Measurements from ENCODE around the gene ARAP2. TPM values are rescaled to one million over a fixed set of nuclear protein-coding genes. Genes with fewer than 3 reads are reported as not detected.
A peak's percentile ranks its signal among the peaks of the same experiment; 100 is the strongest.

ARAP2 gene
- total RNA-seq, 1 experiment from 2014 or later, result 12.5 TPM

DNA sequence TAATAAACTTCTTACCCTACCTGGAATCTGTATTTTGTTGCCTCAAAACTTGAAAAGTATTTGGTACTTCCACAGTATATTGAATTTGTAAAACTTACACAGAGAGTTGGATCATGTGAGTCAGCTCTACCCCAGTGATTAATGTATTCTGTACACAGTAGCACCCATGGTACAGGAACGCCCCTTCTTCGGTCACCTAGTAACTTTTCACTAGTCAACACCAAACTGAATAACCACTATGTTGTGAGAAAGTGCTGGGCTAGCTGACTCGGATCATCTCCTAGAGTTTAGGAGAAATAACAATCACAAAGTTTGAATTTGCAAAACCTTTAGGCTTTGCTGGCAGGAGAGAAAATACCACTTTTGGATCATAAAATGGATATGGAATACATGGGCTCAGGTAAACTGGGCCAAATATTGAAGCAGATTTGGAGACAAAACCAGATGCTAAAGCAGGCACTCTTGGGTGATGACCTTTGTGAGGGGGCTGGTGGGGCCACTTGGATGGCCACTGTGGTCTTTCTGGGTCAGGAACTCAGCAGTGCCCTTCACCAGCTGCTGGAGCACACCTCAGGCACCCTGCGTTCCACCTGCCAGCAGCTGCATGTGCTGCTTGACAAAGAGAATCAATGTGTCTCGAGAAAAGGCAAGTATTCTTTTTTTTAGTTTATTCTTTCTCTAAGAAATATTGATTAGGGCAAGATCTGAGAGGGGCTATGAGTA is 37.2 kb upstream of the ARAP2 start, which contains the start of gene DTHD1:
TSS of gene DTHD1 (plus strand) at position 233 of the 723 bp plus-strand sequence. CDS start at position 376, 143 bp downstream.
- ChIA-PET POLR2A (ENCODE audit: unreplicated experiment) (interaction anchor here (0.5 kb wide), 1 partner anchor 37 kb away, joined by 4 read pairs; the partner anchor contains the start of gene ARAP2), CTCF (no interaction called here)
- H3K9me2 ChIP-seq (replicated peaks; ENCODE audit: low read length), result no peaks in the 10 kb centered on the region
- H3K9me3 ChIP-seq (ENCODE audit: low read length), result no peaks in the 10 kb centered on the region
- no peak within 1 kb of the TSS for H3K9ac ChIP-seq (ENCODE audit: low read length)
- no peaks in the 10 kb centered on the region for H3K79me2 ChIP-seq (ENCODE audit: low read length)
- DNase-seq (peak; percentile 77), ATAC-seq (peak; percentile 99)
- no peaks in the 10 kb centered on the region for H3K36me3 ChIP-seq (ENCODE audit: low read depth, low read length)
- H3K27ac ChIP-seq (ENCODE audit: low read length), result no peak within 1 kb of the TSS
- no TSS peak for BruUV-seq (replicated peaks)
- H4K20me1 ChIP-seq (ENCODE audit: low read length), result no peaks in the 10 kb centered on the region
- TF ChIP-seq, protein P1, sequence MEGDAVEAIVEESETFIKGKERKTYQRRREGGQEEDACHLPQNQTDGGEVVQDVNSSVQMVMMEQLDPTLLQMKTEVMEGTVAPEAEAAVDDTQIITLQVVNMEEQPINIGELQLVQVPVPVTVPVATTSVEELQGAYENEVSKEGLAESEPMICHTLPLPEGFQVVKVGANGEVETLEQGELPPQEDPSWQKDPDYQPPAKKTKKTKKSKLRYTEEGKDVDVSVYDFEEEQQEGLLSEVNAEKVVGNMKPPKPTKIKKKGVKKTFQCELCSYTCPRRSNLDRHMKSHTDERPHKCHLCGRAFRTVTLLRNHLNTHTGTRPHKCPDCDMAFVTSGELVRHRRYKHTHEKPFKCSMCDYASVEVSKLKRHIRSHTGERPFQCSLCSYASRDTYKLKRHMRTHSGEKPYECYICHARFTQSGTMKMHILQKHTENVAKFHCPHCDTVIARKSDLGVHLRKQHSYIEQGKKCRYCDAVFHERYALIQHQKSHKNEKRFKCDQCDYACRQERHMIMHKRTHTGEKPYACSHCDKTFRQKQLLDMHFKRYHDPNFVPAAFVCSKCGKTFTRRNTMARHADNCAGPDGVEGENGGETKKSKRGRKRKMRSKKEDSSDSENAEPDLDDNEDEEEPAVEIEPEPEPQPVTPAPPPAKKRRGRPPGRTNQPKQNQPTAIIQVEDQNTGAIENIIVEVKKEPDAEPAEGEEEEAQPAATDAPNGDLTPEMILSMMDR (conservative IDR thresholded peaks at IDR 0.05; ENCODE audit: low read depth, low read length), result no peak
- TF ChIP-seq EZH2 (IDR thresholded peaks at IDR 0.05; ENCODE audit: low read length, unreplicated experiment), result no peak
- H2AFZ ChIP-seq (ENCODE audit: low read length), result no peak within 1 kb of the TSS
- H3K27me3 ChIP-seq (ENCODE audit: low read length), result no peaks in the 10 kb centered on the region
- no peak within 1 kb of the TSS for H3K4me3 ChIP-seq (ENCODE audit: low read length)
- peak within 1 kb of the TSS; percentile 24; the same call in 1 of the 2 replicates for H3K4me2 ChIP-seq (ENCODE audit: low read length)
- H3K4me1 ChIP-seq (ENCODE audit: insufficient read depth, low read length), result peaks cover 21% of the 10 kb centered on the region
- intact Hi-C loops (cut with micrococcal nuclease), result loop anchor here (2.0 kb wide), 1 partner anchor 39 kb away; no protein-coding TSS in a partner anchor
- no peaks in the 10 kb centered on the region for H3F3A ChIP-seq (ENCODE audit: low read length, unreplicated experiment)

GRCh38 chr4:36280555-36280954 is 36.2 kb upstream of the ARAP2 start:
- no peak for TF ChIP-seq EZH2phosphoT487 (IDR thresholded peaks at IDR 0.05; ENCODE audit: borderline replicate concordance, low read length)
- Histone ChIP-seq H3K4me3 (ENCODE audit: low read length) (no peak overlapping the region), H3K27ac (ENCODE audit: low read length) (no peak overlapping the region), H3K36me3 (ENCODE audit: low read depth, low read length) (no peaks in the 10 kb centered on the region), H3K9me3 (ENCODE audit: low read length) (no peaks in the 10 kb centered on the region), H3K9ac (ENCODE audit: low read length) (no peak overlapping the region), H3K9me2 (replicated peaks; ENCODE audit: low read length) (no peaks in the 10 kb centered on the region), H3K79me2 (ENCODE audit: low read length) (no peaks in the 10 kb centered on the region), H4K20me1 (ENCODE audit: low read length) (no peaks in the 10 kb centered on the region), H2AFZ (ENCODE audit: low read length) (no peak overlapping the region), H3F3A (ENCODE audit: low read length, unreplicated experiment) (no peaks in the 10 kb centered on the region), H3K4me2 (ENCODE audit: low read length) (no peak overlapping the region), H3K4me1 (ENCODE audit: insufficient read depth, low read length) (peaks cover 12% of the 10 kb centered on the region), H3K27me3 (ENCODE audit: low read length) (no peaks in the 10 kb centered on the region)
- POLR2A ChIA-PET (ENCODE audit: unreplicated experiment), result no interaction called here
- intact Hi-C loops (cut with micrococcal nuclease), result loop anchor here (2.0 kb wide), 1 partner anchor 38 kb away; no protein-coding TSS in a partner anchor
- DNase-seq (no peak), ATAC-seq (no peak)
- CTCF ChIA-PET, result no interaction called here
- no TSS peak for BruUV-seq (replicated peaks)

GRCh38 chr4:36278789-36279188 is 34.5 kb upstream of the ARAP2 start:
- Histone ChIP-seq H3K4me2 (ENCODE audit: low read length) (no peak overlapping the region), H3K4me3 (ENCODE audit: low read length) (no peak overlapping the region), H3K36me3 (ENCODE audit: low read depth, low read length) (no peaks in the 10 kb centered on the region), H3K9ac (ENCODE audit: low read length) (no peak overlapping the region), H4K20me1 (ENCODE audit: low read length) (no peaks in the 10 kb centered on the region), H3K9me3 (ENCODE audit: low read length) (no peaks in the 10 kb centered on the region), H3K79me2 (ENCODE audit: low read length) (no peaks in the 10 kb centered on the region), H3F3A (ENCODE audit: low read length, unreplicated experiment) (no peaks in the 10 kb centered on the region), H2AFZ (ENCODE audit: low read length) (no peak overlapping the region), H3K4me1 (ENCODE audit: insufficient read depth, low read length) (peaks cover 17% of the 10 kb centered on the region), H3K27ac (ENCODE audit: low read length) (no peak overlapping the region), H3K9me2 (replicated peaks; ENCODE audit: low read length) (no peaks in the 10 kb centered on the region), H3K27me3 (ENCODE audit: low read length) (no peaks in the 10 kb centered on the region)
- no TSS peak for BruUV-seq (replicated peaks)
- CTCF ChIA-PET, result no interaction called here
- POLR2A ChIA-PET (ENCODE audit: unreplicated experiment), result no interaction called here
- no peak for DNase-seq
- intact Hi-C loops (cut with micrococcal nuclease), result no loop called here
- no peak for ATAC-seq
- TF ChIP-seq, protein P1 (conservative IDR thresholded peaks at IDR 0.05; ENCODE audit: low read depth, low read length), result no peak
- TF ChIP-seq EZH2phosphoT487 (IDR thresholded peaks at IDR 0.05; ENCODE audit: borderline replicate concordance, low read length) (no peak), EZH2 (IDR thresholded peaks at IDR 0.05; ENCODE audit: low read length, unreplicated experiment) (no peak)

Data from PC-3 (cell line).